ENCODE results near the gene PCMT1. TPM values are rescaled to one million over a fixed set of nuclear protein-coding genes. Genes with fewer than 3 reads are reported as not detected.

The PCMT1 gene
- total RNA-seq, 3 donors from 2014 or later (not counting 1 experiment from before 2014, with no cell fraction given): 31.7 to 53.6 (median 41.5) TPM

GRCh38 chr6:149830731-149831307, 81.3 kb downstream of the PCMT1 start:
- Mint-ChIP-seq H3K27me3 (ENCODE audit: low read depth in 2 of 2) (peaks cover 0 to 3% of the 10 kb centered on the region in 2 donors), H3K9me3 (no peaks in the 10 kb centered on the region), H3K4me3 (no peak overlapping the region), H3K27ac (no peak overlapping the region), H3K4me1 (no peaks in the 10 kb centered on the region), H3K36me3 (no peaks in the 10 kb centered on the region)
- DNase-seq: no peak
- Histone ChIP-seq H3K4me3 (ENCODE audit: low read length) (no peak overlapping the region), H3K9me3 (ENCODE audit: control insufficient read depth, insufficient read depth, low read length) (no peaks in the 10 kb centered on the region), H3K27ac (ENCODE audit: low read length) (no peak overlapping the region), H3K36me3 (ENCODE audit: control insufficient read depth, insufficient read depth, low read length) (no peaks in the 10 kb centered on the region), H3K4me1 (ENCODE audit: control insufficient read depth, insufficient read depth, low read length) (no peaks in the 10 kb centered on the region), H3K27me3 (ENCODE audit: control insufficient read depth, insufficient read depth, low read length) (no peaks in the 10 kb centered on the region)
- 94% methylated on average over 5 of the region's 7 CpGs for WGBS (ENCODE audit: insufficient coverage)
- intact Hi-C loops (cut with micrococcal nuclease): loop anchor here (5.0 kb wide), 1 partner anchor 96 kb away; no protein-coding TSS in a partner anchor
- TF ChIP-seq, protein P1, sequence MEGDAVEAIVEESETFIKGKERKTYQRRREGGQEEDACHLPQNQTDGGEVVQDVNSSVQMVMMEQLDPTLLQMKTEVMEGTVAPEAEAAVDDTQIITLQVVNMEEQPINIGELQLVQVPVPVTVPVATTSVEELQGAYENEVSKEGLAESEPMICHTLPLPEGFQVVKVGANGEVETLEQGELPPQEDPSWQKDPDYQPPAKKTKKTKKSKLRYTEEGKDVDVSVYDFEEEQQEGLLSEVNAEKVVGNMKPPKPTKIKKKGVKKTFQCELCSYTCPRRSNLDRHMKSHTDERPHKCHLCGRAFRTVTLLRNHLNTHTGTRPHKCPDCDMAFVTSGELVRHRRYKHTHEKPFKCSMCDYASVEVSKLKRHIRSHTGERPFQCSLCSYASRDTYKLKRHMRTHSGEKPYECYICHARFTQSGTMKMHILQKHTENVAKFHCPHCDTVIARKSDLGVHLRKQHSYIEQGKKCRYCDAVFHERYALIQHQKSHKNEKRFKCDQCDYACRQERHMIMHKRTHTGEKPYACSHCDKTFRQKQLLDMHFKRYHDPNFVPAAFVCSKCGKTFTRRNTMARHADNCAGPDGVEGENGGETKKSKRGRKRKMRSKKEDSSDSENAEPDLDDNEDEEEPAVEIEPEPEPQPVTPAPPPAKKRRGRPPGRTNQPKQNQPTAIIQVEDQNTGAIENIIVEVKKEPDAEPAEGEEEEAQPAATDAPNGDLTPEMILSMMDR (IDR thresholded peaks at IDR 0.05): no peak
- no peak for ATAC-seq

DNA sequence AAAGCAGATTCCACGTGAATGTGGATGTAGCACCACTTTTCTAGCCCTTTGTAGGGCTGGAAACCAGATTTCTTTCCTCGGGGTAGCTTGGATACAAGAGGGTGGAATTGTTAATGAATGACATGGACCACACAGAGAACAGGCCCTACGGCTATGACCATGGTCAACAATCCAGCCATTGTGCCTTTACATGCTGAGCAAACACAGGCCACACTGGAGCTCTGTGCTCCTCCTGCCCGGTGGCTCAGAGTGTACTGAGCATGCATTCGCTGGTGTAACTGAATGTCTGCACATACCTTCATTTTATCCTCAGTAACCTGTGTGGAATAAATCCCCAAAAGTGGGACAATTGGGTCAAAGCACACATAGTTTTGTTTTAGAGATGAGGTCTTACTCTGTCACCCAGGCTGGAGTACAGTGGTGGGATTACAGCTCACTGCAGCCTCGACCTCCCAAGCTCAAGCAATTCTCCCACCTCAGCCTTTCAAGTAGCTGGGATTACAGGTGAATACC, 81.8 kb downstream of the PCMT1 start:
- H3K4me3 Mint-ChIP-seq: no peak overlapping the region
- Histone ChIP-seq H3K27ac (ENCODE audit: low read length) (no peak overlapping the region), H3K9me3 (ENCODE audit: control insufficient read depth, insufficient read depth, low read length) (no peaks in the 10 kb centered on the region), H3K27me3 (ENCODE audit: control insufficient read depth, insufficient read depth, low read length) (no peaks in the 10 kb centered on the region), H3K36me3 (ENCODE audit: control insufficient read depth, insufficient read depth, low read length) (no peaks in the 10 kb centered on the region), H3K4me1 (ENCODE audit: control insufficient read depth, insufficient read depth, low read length) (no peaks in the 10 kb centered on the region), H3K4me3 (ENCODE audit: low read length) (no peak overlapping the region)
- WGBS (ENCODE audit: insufficient coverage): 96% methylated on average over 6 of the region's 6 CpGs
- no peaks in the 10 kb centered on the region for H3K9me3 Mint-ChIP-seq
- TF ChIP-seq, protein P1 (IDR thresholded peaks at IDR 0.05): no peak
- no peaks in the 10 kb centered on the region for H3K36me3 Mint-ChIP-seq
- no peak for DNase-seq
- H3K27ac Mint-ChIP-seq: no peak overlapping the region
- ATAC-seq: no peak
- H3K4me1 Mint-ChIP-seq: no peaks in the 10 kb centered on the region
- intact Hi-C loops (cut with micrococcal nuclease): loop anchor here (5.0 kb wide), 1 partner anchor 96 kb away; no protein-coding TSS in a partner anchor
- H3K27me3 Mint-ChIP-seq (ENCODE audit: low read depth in 2 of 2): peaks cover 0 to 3% of the 10 kb centered on the region in 2 donors

DNA sequence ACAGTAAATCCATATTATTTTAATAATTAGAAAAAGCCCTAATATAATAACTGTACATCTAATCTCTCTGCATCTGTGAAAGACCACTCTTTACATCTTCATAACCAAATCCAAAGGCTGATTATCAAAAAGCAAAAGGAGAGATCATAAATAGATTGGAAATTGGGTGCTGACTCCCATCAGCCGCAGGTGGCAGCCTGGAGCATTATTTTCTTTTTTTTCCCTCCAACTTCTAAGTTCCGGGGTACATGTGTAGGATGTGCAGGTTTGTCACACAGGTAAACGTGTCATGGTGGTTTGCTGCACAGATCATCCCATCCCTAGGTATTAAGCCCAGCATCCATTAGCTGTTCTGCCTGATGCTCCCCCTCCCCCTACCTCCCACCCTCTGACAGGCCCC, 84.1 kb downstream of the PCMT1 start:
- no peak overlapping the region for H3K27ac Mint-ChIP-seq
- peaks cover 0 to 3% of the 10 kb centered on the region in 2 donors for H3K27me3 Mint-ChIP-seq (ENCODE audit: low read depth in 2 of 2)
- Histone ChIP-seq H3K9me3 (ENCODE audit: control insufficient read depth, insufficient read depth, low read length) (no peaks in the 10 kb centered on the region), H3K36me3 (ENCODE audit: control insufficient read depth, insufficient read depth, low read length) (no peaks in the 10 kb centered on the region), H3K4me1 (ENCODE audit: control insufficient read depth, insufficient read depth, low read length) (no peaks in the 10 kb centered on the region), H3K27me3 (ENCODE audit: control insufficient read depth, insufficient read depth, low read length) (no peaks in the 10 kb centered on the region), H3K4me3 (ENCODE audit: low read length) (no peak overlapping the region), H3K27ac (ENCODE audit: low read length) (no peak overlapping the region)
- ATAC-seq (no peak), DNase-seq (no peak)
- no peak overlapping the region for H3K4me3 Mint-ChIP-seq
- TF ChIP-seq, protein P1 (IDR thresholded peaks at IDR 0.05): no peak
- no peaks in the 10 kb centered on the region for H3K36me3 Mint-ChIP-seq
- WGBS (ENCODE audit: insufficient coverage): 80% methylated on average over 1 of the region's 3 CpGs
- intact Hi-C loops (cut with micrococcal nuclease): loop anchor here (1.0 to 5.0 kb wide), 3 partner anchors 30 to 184 kb away; no protein-coding TSS in a partner anchor
- no peaks in the 10 kb centered on the region for H3K9me3 Mint-ChIP-seq
- no peaks in the 10 kb centered on the region for H3K4me1 Mint-ChIP-seq

Measured in natural killer cell (primary cell).